ENCODE results near the gene TAS2R19.

- TF ChIP-seq CTCF (IDR thresholded peaks at IDR 0.05; ENCODE audit: low read length): no peak
- no peak for TF ChIP-seq EZH2phosphoT487 (IDR thresholded peaks at IDR 0.05; ENCODE audit: low read length)
These were observed 32.9 kb upstream of the TAS2R19 start for GRCh38 chr12:11055306-11055705.
